ENCODE results near the gene LPAR3.

DNA sequence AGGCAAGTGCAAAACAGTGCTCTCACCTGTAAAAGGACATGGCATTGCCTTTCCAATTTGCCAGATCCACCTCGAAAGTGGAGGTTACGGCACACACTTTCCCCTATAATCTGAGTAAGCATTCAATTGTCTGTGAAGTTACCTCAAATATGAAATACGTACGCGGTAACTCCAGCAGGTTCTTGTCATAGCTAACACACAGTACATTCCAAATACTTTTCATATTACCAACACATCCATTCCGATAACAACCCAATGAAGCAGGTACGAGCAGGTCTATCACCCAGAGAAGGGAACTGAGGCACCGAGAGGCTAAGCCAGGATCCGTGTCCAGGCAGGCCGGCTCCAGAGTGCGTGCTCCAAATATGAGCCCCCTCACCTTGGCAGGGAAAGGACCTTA is 46.8 kb upstream of the LPAR3 start:
- TF ChIP-seq YY1 (IDR thresholded peaks at IDR 0.05; ENCODE audit: low read depth) (no peak), EP300 (IDR thresholded peaks at IDR 0.05; ENCODE audit: borderline replicate concordance in 1 of 2, low read depth in 1 of 2, low read length in 1 of 2) (no peak), ELF1 (IDR thresholded peaks at IDR 0.05) (no peak), TCF12 (IDR thresholded peaks at IDR 0.05) (no peak), TAF1 (IDR thresholded peaks at IDR 0.05; ENCODE audit: borderline replicate concordance, low read depth, low read length) (no peak)
- TF ChIP-seq, protein P1, sequence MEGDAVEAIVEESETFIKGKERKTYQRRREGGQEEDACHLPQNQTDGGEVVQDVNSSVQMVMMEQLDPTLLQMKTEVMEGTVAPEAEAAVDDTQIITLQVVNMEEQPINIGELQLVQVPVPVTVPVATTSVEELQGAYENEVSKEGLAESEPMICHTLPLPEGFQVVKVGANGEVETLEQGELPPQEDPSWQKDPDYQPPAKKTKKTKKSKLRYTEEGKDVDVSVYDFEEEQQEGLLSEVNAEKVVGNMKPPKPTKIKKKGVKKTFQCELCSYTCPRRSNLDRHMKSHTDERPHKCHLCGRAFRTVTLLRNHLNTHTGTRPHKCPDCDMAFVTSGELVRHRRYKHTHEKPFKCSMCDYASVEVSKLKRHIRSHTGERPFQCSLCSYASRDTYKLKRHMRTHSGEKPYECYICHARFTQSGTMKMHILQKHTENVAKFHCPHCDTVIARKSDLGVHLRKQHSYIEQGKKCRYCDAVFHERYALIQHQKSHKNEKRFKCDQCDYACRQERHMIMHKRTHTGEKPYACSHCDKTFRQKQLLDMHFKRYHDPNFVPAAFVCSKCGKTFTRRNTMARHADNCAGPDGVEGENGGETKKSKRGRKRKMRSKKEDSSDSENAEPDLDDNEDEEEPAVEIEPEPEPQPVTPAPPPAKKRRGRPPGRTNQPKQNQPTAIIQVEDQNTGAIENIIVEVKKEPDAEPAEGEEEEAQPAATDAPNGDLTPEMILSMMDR (IDR thresholded peaks at IDR 0.05), result no peak

Measured in SK-N-SH (cell line).